GM19238 (cell line): ENCODE data around the gene STARD6.
"Not testable (repeated sequence)": the region's sequence is repeated elsewhere in the genome, so short reads cannot be mapped to it uniquely, and the experiment has no call there.

Source experiments
- DNase-seq: peaks from one replicate; pipeline ENCODE4 v3.0.0; 2011; ENCODE audit warnings: low spot score; ENCODE audit not compliant: insufficient read length

STARD6 gene

DNA sequence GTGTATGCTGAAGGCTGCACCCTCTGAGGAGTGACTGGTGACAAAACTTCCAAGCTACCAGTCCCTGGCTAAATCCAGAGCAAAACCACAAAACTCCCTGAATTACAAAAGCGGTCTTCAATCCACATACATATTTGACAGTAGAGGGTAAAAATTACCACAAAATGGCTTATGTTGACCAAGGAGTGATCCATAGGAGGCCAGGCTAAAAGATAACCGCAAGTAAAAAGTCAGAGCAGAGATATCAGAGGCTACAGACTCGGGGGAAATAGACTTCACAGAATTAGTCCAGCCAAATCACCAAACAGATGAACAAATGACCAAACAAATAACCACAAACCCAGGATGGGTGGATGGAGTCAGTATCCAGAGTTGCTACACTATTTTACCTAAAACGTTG lies 19.4 kb downstream of the STARD6 start:
- DNase-seq: no peak

DNA sequence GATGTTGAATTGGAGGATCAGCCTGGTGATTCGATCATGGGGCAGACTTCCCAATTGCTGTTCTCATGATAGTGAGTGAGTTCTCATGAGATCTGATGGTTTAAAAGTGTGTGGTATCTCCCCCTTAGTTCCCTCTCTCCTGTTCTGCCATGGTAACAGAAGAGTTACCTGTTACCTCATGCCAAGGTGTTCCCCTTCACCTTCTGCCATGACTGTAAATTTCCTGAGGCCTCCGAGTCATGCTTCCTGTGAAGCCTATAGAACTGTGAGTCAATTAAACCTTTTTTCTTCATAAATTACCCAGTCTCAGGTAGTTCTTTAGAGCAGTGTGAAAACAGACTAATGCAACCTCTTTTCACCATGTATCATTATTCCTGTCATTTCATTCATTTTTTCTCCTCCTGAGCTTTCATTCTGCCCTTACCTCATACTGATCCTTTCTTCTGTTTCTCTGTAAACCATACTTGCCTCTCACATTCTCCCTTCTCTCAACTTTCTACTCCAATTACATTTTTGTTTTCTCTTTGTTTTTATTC lies 22.0 kb downstream of the STARD6 start:
- no peak for DNase-seq

DNA sequence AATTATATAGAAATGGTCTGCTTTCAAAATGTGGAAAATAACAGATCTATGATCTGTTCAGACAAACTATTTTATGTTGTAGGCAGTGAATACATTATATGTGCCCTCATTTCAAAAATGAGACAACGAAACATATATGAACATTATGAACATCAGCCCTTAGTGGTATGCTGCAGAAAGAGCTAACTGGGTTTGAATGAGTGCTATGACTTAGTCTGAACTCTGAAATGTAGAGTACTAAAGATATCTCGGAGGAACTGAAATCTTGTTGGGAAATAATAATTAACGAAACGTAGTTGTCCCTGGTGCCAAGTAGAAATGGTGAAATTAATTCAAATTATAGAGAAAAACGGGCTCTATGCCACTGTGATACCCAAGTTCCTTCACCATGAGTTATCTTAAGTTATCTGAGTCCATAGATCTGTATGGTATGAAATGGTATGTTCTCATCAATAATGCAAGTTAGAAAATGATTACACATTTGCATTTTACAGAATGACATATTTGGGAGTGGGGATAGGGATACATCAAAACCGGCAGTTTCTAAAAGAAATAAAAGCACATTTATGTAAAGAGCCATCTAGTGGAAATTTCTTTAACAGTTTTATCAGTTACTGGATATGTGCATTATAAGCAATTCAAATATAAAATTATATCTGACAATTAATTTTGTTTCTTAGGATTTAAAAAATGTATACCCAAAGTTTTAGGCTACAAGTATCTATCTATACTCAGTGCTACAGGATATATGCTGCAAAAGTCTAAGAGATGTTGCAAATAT lies 26.7 kb downstream of the STARD6 start:
- no peak for DNase-seq

DNA sequence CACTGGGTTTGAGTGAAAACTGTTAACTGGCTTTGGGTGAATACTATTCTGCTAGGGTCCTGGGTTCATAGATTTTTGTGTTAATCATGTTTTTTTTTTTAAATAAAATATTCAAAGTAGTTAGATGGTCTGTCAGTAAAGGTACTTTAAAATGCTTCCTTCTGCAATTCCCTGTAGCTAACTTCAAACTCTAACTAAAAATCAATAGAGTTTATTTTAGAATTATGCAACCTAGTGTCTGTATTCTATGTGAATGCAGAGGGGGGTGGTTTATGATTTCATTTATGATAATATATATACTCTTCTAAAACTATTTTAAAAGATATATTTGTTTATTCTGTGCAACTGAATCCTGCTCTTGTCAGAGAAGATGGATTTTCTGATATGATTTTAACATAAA lies 27.9 kb downstream of the STARD6 start:
- no peak for DNase-seq

DNA sequence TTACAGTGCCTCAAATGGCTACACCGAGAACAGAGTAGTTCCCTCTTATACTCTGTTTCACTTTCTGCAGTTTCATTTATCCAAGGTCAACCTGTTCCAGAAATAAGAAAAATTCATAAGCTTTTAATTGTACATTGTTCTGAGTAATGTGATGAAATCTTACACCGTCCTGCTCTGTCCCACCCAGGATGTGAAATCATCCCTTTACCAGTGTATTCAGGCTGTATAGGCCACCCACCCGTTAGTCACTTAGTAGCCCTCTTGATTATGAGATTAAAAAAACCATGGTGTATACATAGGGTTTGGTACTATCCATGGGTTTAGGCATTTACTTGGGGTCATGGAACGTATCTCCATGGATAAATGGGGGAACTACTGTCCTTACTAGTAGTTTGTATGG lies 29.8 kb downstream of the STARD6 start:
- DNase-seq: no peak

DNA sequence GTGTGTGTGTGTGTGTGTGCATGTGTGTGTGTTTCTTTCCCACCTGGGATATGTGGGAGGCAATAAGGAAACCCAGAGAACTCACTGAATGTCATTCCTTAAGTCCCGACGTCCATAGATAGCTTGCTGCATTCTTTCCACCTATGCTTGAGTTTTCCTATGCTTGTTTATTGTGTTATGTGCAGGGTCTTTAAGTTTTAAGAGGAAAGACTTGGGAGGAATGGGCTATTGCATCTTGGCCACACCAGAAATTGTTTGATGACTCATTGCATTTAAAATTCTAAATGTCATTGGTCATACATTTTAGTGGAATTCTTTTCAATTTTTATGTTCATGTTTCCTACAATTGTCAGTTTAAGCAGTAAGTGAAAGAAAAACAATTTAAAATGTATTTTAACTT lies 33.7 kb downstream of the STARD6 start:
- no peak for DNase-seq

DNA sequence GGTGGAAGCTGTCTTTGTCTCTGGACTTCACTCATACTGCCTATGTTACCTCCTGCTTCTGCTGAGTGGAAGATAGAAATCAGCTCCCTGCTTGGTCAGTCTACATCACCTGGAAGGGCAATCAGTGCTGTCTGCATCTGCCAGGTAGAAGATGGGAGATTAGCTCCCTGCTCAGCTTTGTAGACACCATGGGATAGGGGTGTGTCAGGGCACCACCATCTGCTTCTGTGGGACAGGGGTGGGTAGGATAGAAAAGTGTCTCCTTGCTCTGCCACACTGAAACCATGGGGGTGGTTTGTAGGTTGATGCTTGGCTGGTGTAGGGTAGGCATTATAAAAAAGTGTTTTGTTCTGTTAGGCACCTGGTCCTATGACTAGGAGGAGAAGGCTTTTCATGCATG lies 34.1 kb downstream of the STARD6 start:
- DNase-seq: no peak

DNA sequence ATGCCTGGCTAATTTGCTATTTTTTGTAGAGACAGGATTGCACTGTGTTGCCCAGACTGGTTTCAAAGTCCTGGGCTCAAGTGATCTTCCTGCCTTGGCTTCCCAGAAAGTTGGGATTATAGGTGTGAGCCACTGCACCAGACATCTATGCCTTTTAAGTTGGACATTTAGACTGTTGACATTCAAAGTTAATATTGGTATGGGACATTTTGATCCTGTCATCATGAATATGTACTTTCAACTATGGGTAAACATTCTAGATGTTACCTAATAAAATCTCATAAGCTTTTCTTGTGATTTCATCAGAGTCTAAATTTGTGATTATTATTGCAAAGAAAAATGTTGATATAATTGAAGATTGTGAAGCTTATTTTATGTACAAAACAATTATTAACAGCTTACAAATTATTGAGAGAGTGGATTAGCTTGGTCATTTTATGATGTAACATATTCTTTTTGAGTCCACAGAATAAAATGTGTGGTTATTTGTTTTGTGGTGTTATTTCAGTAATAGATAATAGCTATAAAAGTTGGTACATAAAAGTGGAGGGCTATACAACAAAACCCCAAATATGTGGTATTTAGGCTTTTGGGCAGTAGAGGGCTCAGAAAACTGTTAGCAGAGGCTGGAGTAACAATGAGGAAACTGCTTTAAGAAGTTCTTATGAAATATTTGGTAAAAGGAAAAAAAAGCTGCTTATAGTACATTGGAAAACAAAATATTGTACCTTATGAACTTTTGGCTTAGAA lies 41.4 kb downstream of the STARD6 start:
- no peak for DNase-seq

DNA sequence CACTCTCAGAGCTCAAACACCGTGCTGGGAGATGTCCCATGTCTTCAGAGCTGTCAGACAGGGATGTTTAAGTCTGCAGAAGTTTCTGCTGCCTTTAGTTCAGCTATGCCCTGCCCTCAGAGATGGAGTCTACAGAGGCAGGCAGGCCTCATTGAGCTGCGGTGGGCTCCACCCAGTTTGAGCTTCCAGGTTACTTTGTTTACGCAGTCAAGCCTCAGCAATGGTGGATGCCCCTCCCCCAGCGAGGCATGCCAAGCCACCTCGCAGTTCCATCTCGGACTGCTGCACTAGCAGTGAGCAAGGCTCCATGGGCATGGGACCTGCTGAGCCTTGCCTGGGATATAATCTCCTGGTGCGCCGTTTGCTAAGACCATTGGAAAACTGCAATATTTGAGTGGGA lies 48.1 kb downstream of the STARD6 start:
- DNase-seq: not testable (repeated sequence)

DNA sequence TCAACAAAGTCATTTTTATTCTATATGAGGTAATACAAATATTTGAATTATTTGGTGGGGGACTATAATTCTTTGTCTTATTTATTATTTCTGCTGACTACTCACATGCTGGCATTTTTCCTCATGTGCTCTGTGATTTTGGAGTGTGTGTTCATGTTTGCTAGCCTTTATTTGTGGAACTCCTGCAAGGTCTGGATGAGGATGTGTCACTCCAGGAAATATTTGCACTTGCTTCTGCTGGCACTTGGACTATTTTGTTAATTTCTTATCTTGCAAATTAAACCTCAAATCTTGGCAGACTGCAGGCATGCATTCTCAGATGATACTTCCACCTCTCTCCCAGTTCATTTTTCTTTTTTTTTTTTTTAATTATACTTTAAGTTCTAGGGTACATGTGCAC lies 54.2 kb downstream of the STARD6 start:
- DNase-seq: no peak

DNA sequence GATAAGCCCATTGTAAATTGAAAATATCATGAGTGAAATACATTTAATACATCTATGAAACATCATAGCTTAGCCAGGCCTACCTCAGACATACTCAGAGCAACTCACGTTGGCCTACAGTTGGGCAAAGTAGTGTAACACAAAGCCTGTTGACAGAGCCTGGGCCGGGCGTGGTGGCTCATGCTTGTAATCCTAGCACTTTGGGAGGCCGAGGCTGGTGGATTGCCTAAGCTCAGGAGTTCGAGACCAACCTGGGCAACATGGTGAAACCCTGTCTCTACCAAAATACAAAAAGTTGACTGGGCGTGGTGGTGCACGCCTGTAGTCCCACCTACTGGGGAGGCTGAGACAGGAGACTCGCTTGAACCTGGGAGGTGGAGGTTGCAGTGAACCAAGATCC lies 58.7 kb downstream of the STARD6 start:
- not testable (repeated sequence) for DNase-seq

DNA sequence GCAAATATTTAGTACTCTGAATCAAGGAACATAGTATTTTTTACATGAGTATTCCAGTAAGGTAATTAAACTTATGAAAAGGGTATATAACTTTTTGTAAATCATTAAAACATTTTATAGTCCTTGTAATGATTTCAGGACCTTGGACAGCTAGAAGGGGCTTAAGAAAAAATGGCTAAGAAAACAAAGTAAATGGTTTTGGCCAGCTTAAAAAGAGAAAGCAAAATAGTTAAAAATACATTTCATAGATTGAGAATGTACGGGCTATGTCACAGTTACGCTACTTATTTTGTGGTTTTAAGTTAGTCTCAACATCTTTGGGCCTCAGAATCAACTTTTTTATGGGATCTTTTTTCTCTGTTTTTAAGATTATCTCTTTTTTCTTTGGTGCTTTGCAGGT lies 61.6 kb downstream of the STARD6 start:
- no peak for DNase-seq

DNA sequence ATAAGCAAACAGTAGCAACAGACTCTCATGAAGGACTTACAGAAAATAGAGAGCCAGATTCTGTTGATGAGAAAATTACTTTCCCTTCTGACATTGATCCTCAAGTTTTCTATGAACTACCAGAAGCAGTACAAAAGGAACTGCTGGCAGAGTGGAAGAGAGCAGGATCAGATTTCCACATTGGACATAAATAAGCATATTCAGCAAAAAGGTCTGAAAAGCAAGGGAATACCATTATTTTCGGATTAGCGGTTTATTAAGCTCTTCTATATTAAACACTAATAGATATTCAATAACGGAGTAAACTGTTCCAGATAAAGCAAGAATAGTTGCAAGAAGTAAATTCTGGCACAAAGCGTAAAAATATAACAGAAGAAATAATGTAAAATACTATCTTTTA lies 63.4 kb downstream of the STARD6 start:
- no peak for DNase-seq

DNA sequence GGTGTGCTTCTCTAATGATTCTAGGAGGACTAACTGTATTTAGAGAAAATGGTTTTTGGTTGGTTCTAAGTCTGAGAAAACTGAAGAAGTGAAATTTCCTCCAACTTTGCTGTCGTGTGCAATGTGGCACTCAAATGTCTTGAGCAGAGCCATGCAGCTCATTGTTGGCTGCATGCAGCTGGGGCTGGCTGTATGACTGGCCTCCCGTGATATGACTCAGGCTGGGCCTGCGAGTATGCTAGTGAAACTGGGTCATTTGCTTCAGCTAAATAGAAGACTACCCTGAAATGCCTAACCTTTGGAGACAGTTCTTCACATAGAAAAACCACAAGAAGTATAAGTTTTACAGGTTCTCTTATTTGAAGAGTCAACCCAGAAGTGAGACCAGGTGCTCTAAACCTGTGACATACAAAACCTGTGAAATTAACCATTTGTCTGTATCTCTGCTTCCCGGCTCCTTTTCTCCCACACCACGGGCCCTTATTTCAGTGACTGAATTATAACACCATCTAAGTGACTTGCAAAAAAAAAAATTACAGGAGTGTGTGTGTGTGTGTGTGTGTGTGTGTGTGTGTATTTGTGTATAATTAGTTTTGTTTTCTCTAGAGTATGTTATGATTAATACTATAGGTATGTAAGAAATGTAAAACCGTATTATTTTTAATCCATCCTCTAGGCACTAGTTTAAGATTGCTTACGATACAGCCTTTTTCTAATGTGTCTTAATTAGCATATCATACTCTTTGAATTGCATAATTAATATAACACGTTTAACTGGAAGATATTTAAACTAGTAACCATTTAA lies 72.5 kb downstream of the STARD6 start:
- DNase-seq: no peak

DNA sequence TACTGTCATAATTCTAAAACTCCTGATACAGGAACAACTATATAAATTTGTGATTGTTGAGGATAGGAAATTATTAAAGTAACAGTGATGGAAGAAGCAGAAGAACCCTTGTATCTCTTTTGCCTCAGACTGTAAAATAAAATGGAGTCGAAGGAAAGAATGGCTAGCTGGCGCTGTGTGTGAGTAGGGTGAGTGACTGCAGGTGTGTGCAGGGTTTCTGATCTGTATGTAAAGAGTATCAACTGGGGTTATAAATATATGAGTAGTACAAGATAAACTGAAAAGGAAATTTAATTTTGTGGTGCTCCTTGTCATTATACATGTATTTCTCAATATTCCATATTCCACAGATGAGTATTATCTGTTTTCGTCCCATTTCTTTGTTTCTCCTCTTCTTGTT lies 73.1 kb downstream of the STARD6 start:
- DNase-seq: no peak

DNA sequence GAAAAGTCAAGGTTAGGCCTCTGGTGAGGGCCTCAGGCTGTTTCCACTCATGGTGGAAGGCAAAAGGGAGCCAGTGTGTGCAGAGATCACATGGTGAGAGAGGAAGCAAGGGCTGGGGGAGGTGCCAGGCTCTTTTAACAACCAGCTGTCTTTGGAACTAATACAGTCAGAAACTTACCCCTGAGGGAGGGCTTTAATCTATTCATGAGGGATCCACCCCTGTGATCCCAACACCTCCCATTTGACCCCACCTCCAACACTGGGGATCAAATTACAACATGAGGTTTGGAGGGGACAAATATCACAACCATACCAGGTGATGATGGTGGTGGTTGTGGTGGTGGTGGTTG lies 77.5 kb downstream of the STARD6 start:
- no peak for DNase-seq

DNA sequence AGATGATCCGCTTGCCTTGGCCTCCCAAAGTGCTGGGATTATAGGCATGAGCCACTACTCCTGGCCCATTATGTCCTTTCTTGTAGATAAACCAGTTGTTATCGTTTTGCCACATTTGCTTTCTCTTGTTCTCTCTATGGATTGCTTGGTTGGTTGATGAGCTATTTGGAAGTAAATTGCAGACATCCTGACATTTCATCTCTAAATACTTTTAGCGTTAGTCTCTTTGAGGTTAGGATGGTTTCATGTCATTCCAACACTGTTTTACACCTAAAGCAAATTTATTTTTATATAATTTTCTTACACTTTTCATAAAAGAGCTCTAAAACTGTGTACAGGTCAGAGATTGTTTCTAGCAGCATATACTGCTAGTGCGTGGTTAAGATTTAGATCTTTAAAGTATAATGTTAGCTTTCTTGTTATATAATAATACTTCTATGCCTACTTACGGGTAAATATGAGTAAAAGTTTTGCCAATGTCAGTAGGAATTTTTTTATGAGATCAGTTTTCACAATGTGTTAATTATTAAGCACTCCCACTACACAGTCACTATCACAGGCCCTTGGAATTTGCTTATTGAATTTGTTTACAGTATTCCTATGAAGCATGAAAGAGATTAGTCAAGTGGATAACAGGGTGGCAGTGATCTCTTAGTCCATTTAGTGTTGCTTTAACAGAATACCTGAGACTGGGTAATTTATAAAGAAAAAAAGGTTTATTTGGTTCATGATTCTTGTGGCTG lies 78.0 kb downstream of the STARD6 start:
- no peak for DNase-seq

DNA sequence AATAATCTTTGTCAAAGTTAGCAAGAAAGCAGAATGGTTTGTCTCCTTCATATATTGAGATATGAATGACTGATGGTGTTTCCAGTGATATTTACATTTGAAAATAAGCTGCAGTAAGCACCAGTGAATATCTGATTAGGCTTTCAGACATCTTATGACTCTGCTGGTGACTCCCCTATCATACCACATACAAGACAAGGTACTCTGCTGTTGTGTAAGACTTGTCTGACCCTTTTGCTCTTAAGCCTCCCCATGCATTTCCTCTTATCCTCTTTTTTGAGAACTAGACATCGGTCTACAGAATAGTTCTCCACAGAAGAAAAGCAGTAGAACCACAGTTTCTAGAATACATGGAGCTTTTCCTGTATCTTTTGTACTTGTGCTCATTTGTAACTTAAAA lies 79.0 kb downstream of the STARD6 start:
- no peak for DNase-seq

DNA sequence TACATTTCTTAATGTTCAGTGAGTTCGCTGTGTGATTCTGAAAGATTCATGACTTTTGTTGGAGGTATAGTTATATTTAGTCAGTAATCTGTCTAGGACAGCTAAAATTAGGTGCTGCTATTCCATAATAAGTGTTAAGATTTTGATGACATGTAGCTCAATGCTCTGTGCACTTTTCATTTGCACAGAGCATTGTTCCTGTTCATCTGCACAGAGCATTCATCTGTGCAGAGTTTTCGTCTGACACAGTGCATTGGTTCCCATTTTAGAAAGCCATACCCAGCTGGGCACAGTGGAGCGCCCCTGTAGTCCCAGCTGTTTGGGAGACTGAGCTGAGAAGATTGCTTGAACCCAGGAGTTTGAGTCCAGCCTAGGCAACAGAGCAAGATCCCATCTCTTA lies 79.8 kb downstream of the STARD6 start:
- no peak for DNase-seq
